HG03066 (cell line): ENCODE measurements around the gene ADCK1.
"Not testable (repeated sequence)": the region's sequence is repeated elsewhere in the genome, so short reads cannot be mapped to it uniquely, and the experiment has no call there.

Source experiments
- ATAC-seq: cut with Tn5 transposase; IDR thresholded peaks from one replicate; pipeline ENCODE4 v1.9.1; 2021; ENCODE audit warnings: low read depth; ENCODE audit not compliant: unreplicated experiment

The ADCK1 gene

DNA sequence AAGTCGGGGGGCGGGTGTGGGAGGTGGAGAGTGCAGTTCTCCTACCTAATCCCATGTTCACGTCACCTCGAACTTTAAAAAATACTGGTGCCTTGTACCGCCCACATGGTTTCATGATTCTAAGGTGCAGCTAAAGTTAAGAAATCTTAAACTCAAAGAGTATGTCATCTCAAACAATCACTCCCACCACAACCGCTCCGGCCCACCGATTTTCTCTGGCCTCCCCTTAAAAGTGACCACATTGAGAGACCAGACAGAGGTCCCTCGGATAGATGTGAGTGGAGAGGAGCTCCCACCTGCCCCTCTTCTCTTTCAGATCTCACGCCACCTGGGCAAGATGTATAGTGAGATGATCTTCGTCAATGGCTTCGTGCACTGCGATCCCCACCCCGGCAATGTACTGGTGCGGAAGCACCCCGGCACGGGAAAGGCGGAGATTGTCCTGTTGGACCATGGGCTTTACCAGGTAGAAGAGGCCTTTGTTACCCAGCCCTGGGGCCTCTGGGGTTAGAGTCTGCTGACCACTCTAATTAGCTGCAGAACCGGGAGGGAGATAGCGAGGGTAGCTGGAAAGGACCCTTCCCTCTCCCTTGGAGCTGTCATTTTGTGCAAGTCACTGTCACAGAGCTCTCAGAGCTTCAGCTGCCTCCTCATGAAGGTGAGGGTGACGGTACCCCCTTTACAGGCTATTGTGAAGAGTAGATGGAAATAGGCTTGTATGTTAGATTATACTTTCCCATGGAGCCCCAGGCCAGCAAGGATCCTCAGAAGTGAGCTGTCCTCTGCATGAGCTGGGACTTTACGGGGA lies 124.4 kb downstream of the ADCK1 start:
- ATAC-seq = no peak

DNA sequence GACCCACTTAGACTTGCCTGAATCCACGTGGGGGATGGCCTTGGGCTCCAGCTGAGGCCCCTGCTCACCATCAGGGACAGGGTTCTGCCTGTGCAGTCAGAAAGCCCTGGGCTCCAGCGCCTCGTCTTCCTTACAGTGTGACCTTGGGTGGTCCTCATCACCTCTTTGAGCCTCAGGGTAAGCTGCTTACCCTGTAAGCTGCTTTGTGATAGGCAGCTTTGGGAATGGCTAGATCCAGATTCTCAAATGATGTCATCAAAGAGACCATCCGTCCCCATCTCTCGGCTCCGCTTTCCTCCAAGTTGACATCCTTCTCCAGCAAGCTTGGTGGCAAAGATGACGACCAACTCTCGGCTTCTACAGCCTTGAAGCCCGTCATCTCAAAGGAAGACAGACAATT lies 127.0 kb downstream of the ADCK1 start:
- ATAC-seq = no peak

DNA sequence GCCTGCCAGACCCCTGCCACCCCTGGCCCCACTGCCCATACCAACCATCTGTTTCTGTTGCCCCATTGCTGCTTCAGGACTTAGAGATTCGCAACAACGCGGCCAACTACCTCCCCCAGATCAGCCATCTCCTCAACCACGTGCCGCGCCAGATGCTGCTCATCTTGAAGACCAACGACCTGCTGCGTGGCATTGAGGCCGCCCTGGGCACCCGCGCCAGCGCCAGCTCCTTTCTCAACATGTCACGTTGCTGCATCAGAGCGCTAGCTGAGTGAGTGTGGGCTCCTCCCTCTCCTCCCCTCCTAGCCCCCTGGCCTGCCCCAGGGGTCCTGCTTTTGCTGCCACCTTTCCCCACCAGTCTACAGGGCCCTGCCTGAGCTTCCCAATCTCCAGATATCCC lies 131.5 kb downstream of the ADCK1 start:
- ATAC-seq = no peak

DNA sequence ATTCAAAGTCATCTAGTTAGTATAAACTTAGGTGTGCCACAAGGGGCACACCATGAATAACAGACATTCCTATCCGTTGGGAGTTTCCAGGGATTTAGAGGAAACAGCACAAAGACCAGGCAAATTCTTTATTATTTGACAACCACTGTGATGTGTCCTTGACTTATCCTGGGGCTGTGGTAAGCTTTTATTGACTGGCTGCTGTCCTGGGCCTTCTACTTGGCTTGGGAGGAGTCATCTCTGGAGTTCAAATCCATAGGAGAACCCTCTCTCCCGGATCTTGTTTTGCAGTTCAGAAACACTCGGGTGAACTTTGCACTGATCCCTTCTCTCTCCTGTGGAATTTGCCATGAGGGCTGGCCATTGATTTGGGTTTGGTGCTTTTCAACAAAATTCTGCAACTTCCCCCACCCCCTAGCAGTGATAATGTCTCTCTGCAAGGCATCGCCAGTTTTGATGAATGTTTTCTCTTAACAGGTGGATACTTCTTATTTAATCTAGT lies 136.3 kb downstream of the ADCK1 start:
- no peak for ATAC-seq

DNA sequence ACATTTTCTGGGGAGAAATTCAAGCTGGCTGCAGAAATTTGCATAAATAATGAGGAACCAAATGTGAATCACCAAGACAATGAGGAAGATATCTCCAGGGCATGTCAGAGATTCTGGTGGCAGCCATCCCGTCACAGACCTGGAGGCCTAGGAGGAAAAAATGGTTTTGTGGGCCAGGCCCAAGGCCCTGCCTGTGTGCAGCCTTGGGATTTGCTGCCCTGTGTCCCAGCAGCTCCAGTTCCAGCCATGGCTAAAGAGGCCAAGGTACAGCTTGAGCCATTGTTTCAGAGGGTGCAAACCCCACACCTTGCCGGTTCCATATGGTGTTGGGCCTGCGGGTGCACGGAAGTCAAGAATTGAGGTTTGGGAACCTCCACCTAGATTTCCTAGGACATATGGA lies 147.5 kb downstream of the ADCK1 start:
- ATAC-seq = no peak

DNA sequence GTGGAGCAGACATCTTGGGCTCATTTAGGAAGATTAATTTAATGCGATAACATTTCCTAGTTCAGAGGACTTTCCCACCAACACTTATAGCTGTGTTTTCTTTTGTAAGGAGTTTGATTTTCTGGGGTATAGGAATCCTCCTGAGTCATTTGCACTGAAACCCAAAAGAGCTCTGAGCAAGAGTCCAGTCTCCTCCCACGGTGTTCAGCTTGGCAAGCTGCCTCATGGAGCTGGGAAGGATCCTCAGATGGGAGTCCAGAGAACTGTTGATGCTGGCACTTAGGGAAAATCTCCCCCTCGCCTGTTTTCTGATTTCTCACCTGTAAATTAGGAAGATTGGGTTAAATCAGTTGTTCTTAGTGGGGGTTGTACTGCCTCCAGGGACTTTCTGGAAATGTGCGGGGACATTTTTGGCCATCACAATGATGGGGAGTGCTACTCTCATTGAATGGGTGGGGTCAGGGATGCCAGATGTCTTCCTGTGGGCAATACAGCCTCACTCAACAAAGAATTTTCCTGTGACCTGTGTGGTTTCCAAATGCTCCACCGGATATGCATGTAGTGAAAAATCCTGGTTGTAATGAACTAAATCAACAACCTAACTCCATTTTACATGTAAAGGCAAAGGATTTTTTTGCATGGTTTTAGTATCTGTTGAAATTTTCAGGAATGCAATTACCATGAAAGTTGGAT lies 150.6 kb downstream of the ADCK1 start:
- ATAC-seq = no peak

DNA sequence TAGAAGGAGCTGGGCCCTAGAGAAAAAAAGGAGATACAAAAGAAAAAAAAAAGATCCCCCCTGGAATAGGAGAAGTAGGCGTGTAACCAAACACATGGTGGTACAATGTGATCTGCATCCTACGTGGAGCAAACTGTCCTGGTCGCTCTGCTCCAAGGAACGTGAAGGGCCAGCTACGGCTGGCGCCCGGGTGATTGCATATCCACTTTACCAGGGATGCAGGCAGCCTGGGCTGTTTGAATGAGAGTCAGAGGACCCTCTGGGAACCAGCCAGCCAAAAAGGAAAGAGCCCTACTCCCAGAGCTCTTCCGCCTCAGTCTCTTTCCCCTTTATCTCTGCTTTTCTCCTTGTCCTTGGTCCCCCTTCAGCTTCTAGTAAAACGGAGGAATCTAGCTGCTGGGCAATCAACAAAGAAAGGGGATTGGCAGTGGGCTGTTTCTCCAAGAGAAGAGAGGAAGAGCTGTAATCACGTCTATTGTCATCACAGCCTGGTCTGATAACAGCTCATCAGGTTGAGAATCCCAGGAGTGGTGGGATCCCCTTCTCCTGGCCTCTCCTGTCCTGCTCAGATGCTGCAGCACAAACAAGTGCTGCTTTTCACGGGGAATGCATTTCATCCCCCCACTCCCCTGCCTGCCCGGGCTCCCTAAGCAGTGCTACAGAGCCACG lies 156.0 kb downstream of the ADCK1 start:
- ATAC-seq = no peak

DNA sequence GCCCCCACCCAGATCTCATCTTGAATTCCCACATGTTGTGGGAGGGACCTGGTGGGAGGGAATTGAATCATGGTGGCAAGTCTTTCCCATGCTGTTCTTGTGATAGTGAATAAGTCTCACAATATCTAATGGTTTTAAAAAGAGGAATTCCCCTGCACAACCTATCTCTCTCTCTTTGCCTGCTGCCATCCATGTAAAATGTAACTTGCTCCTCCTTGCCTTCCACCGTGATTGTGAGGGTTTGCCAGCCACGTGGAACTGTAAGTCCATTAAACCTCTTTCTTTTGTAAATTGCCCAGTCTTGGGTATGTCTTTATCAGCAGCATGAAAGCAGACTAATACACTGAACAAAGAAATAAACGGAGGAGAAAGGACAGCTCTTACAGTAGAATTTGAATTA lies 159.8 kb downstream of the ADCK1 start:
- not testable (repeated sequence) for ATAC-seq

DNA sequence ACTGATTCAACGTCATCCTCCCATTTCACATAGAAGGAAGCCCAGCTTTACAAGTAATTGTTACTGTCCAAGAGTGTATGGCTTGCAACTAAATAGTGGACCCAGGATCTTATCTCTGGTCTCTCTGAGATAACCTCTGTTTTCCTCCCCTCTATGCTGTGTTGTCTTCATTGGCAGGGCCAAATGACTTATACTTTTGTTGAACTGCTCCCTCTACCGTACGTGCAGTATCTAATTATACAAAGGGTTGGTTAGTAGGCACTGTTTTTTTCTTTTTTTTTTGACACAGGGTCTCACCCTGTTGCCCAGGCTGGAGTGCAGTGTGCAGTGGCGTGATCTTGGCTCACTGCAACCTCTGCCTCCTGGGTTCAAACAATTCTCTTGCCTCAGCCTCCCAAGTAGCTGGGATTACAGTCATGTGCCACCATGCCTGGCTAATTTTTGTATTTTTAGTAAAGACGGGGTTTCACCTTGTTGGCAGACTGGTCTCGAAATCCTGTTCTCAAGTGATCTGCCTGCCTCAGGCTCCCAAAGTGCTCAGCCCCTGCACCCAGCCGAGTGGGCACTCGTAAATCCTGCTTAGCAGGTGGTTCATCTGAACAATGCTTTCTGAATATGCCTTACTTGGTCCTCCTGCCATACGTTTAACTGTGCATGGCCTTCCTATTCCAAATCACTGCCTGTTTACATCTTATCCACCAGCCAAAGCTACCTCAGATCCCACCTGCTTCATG lies 162.1 kb downstream of the ADCK1 start:
- no peak for ATAC-seq

DNA sequence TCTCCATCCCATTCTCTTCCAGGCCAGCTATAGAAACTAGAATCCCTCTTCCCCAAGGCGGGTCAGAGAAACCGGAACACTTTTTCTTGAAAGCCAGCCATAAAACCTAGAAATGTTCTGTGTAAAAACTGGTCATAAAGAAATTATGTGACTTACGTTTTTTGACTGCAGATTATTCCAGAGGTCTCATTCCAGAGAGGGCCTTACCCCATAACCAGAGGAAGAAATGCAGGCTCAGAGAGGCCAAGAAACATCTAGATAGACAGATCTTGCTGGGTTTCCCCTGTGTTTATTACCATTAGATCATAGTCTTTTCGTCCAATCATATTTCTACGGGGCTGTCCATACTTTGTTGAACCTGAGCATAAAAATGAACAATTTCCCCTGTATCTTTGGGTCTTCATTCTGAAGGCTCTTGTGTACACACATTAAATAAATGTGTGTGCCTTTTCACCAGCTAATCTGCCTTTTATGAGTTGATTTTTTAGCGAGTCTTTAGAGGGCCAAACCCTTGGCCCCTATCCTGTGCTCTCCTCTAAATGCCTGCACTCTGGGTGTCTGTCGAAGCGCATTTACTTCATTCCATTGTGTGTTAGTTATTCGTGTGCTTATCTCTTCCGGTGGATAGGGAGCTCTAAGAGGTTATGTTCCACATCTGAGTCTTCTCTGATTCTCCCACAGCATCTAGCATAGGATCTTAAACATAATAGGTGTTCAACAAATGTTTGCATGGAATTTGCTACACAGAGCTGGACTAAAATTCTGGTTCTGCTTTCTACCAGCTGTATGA lies 163.0 kb downstream of the ADCK1 start:
- no peak for ATAC-seq

DNA sequence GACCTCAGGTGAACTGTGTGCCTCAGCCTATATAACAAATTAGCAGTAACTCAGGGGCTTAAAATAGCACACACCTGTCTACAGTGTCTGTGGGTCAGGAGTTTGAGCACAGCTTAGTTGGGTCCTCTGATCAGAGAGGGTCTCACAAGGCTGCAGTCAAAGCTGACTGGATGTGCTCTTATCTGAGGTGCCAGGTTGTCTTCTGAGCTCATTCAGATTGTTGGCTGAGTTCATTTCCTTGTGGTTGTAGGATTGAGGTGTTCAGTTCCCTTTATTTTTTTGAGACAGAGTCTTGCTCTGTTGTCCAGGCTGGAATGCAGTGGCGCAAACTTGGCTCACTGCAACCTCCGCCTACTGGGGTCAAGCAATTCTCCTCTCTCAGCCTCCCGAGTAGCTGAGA lies 164.7 kb downstream of the ADCK1 start:
- ATAC-seq = no peak

DNA sequence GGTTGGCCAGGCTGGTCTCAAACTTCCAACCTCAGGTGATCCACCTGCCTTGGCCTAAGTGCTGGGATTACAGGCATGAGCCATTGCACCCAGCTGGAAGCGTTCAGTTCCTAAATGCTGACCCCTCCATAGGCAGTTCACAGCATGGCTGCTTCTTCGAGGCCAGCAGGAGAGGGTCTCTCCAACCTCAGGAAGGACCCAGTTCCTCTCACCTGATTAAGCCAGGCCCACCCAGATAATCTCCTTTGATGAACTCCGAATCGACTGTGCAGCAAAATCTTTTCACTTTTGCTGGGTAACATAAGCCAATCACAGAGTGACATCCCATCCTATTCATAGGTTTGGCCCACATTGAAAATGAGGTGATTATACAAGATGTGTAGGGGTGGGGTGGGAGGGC lies 165.1 kb downstream of the ADCK1 start:
- no peak for ATAC-seq

DNA sequence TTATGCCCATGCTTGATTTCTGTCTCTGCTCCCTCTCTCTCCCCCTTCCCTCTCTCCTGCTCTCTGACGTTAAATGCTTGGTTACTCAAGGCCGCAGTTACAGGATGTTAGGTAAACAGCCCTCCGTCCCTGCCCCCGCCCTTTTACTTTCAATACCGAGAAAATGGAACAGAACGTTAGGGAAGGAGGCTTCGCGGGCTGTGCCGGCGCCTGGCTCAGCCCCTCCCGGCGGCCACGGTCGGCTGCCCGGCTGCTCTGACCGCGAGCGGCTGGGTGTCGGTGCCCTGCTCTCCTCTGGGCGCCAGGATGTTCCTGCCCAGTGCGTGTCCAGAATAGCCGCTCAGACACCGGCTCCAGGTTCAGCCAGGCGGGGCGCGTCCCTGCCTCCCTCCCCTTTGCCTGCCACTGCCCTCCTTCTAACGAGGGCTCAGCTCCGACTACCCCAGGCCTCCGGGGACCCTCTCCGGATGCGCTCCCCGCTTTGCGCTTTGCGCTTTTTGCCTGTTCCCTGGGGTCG lies 166.1 kb downstream of the ADCK1 start:
- ATAC-seq = peak; percentile 84

DNA sequence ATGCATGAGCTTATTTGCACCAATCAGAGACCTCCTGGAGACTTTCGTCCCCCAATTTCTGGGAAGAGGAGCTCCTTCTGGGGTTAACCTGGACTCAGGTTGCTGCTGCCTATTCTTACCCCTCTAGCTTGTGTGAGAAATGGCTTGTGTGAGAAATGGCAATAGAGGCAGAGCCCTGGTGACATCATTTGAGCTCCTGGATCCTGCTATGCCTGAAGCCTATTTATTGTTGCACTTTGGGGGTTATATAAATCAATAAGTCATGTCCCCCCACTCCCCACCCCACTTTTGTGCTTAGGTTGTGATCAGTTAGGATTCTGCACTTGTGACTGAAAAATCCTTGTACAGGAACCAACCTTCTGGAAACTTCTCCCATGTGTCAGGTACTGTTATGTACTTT lies 167.2 kb downstream of the ADCK1 start:
- no peak for ATAC-seq

DNA sequence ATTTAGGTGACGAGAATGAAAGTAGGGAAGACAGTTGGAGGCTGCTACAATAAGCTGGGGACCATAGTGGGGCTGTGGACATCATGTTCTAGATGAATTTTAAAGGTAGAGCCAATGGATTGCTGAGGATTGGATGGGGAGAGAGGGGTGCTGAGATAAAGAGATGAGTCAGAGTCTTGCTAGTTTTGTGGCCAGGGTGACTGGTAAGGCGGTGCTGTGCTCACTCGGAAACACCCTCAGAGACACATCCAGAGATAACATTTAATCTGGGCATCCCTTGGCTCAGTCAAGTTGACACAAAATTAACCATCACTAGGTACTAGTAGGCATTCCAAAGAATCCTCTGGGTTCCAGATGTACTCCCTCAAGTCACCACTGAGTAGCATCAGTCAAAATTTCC lies 170.7 kb downstream of the ADCK1 start:
- no peak for ATAC-seq

DNA sequence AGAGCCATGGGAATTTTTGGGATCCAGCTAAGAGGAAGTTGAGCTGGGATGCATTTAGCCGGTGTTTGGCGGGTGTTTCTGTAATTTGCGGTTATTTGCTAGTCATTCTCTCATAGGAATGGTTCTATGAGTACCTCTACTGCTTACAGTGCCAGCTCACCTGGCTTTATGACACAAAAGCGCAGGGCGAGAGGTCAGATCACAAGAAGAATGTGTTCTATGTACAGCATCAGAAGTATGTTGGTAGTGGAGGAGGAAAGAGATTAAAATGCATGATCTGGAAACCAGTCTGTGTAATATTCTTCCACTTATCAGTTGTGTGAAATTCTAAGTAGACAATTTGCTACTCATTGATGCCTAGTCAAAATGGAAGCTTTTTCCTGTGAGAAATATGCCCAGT lies 173.3 kb downstream of the ADCK1 start:
- no peak for ATAC-seq

DNA sequence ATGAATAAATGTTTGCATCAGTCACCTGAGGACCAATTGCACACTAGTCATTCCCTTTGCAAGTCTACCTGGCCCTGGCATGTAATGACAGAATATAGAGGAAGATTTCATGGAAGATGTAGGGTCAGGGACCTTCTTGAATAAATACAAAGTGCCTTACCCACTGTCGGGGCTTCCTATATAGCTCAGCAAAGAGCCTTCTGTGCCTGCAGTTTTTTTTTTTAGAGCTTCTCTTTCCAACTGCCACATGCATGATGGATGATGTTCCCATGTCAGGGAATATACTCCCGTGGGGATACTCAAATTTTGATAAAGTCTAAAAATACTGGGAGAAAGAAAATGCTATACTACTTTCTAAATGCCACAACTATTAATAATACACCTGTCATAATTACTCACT lies 176.7 kb downstream of the ADCK1 start:
- no peak for ATAC-seq

DNA sequence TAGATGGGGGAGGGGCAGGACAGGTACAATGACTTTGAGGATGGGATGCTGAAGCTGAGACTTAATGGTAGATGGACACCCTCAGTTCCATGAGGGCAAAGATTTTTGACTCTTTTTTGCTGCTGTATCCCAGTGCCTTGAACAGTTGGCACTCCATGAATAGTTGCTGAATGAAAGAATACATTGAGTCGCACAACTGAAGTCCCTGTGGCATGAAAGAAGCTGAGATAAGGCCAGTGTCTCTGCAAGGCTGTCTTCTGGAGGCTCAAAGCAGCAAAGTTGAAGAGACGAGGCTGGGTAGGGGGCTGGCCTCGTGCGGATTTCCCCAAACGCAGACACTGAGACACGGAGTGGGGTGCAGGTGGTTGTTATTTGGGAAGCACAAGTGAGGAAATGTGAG lies 179.3 kb downstream of the ADCK1 start:
- ATAC-seq = no peak

DNA sequence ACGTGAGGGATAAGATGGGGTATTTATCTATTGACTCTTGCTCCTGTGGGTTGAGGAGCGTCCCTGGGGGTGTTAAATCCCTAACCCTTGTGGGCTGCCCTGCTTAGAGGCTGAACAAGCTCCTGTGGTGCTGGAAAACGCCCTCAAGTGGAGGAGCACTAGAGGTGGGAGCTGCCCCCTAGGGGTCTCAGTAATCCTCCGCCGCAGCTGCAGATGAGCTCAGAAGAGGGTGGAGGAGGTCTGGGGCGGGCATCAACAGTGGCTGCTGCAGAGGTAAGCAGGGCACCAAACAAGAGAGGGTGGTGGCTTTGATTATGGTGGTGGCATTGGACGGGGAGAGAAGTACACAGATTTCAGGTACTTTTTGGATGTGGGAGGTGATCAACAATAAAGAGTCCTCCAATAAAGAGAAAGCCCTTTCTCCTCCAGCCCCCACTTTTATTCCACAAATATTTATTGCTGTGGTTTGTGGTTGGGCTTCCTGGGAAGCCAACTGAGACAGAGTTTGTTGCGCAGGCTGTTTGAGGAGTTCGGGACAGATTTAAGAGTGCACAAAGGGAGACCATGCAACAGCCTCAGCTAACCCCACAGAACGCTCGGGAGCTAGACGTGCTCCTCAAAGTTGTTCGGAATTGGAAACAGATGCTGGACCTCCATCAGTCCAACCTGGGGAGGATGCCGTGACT lies 179.9 kb downstream of the ADCK1 start:
- no peak for ATAC-seq
